IPS DF 4.7 (cell line): ENCODE results near the gene CAP2.
"Not testable (repeated sequence)": the region's sequence is repeated elsewhere in the genome, so short reads cannot be mapped to it uniquely, and the experiment has no call there.

Experiments
- DNase-seq: peaks from one replicate; pipeline ENCODE4 v3.0.0-alpha.2; 2013; ENCODE audit warnings: low spot score; ENCODE audit errors: extremely low read depth

Gene CAP2

DNA sequence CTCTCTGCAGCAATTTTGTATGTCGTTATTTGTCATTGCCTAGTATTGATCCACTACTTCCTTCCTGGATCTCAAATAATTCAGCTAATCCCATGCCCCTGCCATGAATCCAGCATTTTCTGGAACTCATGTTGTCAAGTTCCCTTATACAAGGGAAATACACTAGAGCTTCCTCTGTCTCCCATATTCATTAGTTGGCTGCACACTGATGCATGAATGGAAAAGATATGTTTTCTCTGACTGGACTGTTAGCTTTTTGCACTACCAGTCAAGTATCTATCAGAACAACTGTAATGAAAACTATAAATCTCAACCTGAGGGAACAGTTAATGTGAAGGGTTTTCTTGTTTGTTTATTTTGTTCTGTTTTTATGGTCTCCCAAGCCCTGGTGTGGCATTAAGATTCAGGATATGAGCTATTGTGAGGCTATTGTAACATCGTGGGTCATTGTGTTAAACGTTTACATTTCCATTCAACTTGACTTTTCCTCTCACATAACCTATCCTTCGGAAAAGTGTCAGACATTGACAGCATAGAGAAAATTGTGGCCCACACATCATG, 104.2 kb downstream of the CAP2 start:
- DNase-seq: no peak

DNA sequence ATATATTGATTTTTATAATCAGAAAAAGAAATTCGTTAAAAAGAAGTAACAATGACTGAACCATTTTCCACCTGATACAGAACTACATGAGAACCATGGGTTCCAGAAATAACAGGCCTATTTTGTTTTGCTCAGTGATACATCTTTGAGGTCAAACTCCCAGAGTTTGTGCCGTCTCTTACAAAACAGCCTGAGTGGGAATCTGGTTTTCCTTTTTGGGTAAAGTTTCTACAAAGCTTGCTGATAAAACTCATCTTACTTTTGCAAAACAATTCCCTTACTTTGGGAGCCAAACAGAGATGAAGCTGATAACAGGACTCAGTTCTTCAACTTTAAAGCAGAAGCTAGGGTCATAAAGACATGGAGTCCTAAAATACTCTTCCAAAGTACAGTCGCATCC, 108.0 kb downstream of the CAP2 start:
- DNase-seq: no peak

DNA sequence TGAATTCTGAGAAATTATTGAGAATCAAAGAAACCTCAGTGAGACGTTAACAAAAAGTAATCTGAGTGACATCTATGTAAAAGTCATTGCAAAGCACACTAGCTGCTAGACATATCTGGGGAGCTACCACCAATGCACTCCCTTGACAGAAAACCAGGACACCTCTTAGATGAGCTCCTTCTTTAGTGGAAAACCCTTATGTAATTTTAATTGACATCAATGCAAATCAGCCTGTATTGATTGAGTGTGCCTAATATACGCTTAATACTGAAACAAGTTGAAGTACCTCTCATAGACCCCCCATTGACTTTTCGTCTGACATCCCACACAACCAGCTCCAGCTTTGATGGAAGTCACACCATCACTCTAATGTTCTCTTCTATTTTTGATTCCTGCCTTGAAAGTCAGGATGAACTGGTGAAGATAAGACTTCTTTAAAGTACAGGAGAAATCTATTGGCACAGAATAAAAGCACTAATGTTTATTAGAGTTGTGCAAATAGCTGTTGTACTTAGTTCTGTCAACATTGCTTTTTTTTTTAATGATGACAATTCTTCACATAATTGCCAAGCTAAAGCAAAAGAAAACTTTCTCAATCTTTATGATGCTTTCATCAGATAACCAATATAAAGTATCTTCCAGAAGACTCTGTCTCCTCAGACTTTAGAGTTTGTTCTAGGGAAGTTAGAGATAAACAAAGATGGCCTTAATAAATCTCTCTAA, 108.7 kb downstream of the CAP2 start:
- no peak for DNase-seq

DNA sequence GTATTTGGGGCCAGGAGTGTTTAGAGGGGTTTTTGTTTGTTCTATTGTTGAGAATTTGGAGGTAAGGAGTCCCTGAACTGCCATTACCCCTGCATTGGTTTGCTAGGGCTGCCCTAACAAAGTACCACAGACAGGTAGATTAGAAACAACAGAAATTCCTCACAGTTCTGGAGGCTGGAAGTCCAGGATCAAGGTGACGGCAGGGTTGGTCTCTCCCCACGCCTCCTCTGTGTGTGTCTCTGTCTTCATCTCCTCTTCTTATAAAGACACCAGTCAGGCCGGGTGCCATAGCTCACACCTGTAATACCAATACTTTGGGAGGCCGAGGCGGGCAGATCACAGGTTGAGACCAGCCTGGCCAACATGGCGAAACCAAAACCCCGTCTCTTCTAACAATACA, 109.7 kb downstream of the CAP2 start:
- DNase-seq: no peak

DNA sequence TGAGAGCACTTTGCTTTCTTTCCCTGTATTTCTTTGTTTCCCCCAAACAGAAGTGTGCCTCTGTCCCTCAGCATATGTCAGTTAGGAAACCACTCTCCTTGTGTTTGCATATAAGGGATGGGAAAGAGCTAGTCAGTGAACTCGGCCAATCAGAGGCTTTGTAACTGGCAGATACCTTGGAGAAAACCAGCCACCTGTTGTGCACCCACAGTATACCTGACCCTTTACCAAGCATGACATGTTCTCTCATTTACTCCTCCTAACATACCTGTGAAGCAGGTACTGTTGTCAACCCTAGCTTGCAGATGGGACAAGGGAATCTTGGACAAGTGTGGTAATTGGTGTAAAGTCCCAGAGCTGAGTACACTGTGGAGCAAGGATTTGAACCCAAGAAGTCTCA, 110.6 kb downstream of the CAP2 start:
- DNase-seq: no peak

DNA sequence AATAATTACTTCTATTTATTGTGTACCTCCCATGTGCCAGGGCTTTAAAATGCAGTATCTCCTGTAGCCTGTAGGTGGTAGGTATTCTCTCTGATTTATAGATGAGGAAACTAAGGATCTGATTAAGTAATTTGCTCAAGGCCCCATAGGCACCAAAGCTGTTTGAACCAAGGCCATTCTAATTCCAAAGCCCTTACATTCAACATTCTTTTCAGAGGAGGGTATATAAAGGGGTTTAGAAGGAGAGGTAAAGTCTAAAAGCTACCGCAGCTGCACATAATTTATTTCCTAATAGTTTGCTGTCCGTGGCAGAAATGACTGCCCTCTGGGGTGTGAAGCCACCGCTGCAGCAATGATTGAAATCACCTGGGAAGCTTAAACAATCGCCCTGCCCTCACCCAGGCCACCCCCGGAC, 111.7 kb downstream of the CAP2 start:
- DNase-seq: no peak

DNA sequence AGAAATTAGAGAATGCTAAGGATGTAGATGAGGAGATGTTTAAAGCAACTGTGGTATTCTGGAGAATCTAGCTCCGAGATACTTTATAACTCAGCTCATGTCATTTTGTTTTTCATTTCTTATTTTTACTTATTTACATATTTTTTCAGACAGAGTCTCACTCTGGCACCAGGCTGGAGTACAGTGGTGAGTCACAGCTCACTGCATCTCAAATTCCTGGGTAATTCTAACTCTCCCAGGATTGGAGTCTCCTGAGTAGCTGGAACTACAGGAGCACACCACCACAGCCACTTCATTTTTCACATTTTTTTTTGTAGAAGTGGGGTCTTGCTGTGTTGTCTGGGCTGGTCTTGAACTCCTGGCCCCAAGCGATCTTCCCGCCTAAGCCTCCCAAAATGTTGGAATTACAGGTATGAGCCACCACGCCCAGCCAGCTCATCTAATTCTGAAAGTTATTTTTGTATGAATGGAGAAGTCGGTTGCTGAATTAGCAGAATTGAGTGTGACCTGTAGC, 112.4 kb downstream of the CAP2 start:
- no peak for DNase-seq

DNA sequence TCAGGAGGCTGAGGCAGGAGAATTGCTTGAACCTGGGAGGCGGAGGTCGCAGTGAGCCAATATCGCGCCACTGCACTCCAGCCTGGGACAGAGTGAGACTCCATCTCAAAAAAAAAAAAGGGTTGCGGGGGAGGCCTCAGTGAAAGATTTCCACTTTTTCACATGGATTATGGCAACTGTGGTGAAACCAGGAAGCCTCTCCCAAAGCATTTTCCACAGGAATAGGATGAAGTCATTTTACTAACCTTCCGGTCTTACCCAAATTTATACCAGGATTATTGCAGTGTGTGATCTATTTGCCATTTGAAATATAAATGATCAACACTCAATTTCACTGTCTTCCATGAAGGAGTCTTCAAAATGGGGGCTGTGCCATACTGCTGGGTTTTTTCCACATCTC, 113.1 kb downstream of the CAP2 start:
- no peak for DNase-seq

DNA sequence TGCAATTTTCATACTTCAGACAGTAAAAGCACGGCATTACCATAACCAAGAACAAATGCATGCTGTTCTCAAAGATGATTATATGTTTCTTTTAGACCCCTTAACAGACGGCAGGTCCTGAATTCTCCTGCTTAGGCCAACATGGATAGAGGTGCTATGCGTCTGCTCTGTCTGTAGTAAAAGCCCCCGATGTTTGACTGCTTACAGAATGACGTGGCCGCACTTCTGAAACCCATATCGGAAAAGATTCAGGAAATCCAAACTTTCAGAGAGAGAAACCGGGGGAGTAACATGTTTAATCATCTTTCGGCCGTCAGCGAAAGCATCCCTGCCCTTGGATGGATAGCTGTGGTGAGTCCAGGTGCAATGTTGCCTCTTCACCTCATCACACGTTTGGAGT, 113.6 kb downstream of the CAP2 start:
- no peak for DNase-seq

DNA sequence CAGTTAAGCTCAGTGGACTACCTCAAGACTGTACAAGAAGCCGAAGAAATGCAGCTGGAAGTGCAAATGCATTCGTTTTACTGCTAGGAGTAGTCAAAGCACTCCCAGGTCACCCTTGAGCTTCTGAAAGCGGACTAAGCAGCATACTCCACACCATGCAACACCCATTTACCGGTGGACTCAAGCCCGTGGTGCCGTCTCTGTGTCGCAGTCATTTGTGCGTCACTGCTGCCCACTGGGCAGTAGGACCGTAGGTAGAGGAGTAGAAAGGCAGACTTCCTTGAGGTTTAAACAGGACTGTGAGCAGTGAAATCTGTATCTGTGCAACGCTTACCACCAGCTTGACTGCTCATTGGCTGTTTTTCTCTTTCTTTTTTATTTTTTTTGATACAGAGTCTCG, 117.7 kb downstream of the CAP2 start:
- no peak for DNase-seq

DNA sequence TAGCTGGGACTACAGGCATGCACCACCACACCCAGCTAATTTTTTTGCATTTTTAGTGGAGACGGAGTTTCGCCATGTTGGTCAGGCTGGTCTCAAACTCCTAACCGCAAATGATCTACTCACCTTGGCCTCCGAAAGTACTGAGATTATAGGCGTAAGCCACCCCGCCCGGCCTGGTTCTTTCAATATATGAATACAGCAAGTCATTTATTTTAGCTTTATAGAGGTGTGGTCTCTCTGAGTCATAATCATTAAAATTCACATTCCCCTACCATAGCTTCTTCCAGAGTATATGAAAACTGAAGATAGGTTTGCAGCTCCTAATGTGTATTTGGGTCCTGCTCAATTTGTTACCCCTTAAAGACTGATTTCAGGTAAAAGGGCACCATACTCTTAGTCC, 118.2 kb downstream of the CAP2 start:
- no peak for DNase-seq

DNA sequence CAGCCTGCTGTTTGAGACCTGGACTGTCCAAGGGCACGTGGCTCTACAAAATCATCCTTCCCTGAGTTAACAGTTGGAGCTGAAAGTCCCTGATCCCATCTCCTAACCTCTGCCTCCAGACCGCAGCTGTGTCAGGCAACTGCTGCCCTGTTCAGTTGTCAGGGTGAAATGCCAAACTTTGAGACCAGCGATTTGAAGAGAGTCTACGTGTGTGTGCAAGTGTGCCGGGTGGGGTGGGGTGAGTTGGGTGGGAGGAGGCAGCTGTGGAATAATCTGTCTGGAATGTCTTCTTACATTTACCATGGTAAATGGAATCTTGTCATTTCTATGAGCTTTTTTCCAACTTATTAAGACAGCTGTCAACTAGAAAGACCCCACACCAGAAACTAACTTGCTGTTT, 125.7 kb downstream of the CAP2 start:
- DNase-seq: no peak

DNA sequence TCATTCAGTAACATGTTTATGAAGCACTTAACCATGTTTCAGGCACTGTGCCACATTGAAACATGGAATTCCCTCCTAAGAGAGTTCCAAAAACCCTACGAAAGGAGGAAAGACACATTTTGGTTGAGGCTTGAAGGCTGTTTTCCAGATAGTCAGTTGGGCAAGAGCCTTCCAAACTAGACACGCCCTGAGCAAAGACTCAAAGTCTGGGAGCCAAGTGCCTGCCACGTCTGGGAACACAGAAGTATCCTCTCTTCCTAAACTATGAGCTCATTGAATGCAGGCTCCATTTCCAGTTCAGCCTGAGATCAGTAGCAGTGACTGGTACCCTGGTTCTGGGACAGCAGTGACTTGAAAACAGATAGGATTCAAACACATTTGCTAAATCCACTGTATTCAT, 132.2 kb downstream of the CAP2 start:
- DNase-seq: no peak

DNA sequence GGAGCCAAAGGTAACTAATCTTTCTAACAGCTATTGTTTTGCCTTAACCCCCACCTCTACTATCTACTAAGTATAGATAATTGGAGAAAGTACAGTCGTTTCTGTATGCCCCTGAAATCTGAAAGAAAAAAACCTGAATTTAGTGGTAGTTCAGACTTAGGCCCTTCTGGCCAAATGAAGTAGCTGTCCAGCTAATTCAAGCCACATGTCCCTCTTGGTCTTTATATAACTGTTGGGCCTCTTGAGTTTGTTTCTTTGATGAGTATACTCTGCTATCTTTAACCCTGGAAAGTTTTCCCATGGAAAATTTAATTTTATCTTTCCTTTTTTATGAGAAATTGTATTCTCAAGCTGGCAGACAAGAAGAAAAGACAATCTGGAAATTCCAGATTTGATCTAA, 133.7 kb downstream of the CAP2 start:
- DNase-seq: no peak

DNA sequence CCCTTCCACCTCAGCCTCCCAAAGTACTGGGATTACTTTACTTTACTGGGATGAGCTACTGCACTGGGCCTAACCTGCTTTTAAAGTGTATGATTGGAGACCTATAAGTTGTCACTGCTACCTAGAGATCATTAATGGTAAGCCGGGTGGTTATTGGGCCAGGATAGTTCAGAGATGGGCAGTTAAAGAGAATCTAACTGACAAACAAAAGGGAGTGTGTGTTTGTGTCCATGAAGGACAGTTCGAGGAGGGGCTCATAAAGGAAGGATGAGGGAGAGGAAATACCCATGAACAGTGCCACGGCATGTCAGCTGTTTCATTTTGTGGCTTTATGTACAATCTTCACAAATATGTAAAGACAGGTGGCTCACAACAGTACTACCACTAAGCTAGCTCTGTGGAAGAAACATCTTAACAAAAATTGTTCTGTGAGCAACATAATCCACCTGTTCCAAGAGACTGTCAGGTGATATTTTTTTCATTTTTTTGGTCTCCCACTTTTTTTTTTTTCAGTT, 137.0 kb downstream of the CAP2 start:
- no peak for DNase-seq

DNA sequence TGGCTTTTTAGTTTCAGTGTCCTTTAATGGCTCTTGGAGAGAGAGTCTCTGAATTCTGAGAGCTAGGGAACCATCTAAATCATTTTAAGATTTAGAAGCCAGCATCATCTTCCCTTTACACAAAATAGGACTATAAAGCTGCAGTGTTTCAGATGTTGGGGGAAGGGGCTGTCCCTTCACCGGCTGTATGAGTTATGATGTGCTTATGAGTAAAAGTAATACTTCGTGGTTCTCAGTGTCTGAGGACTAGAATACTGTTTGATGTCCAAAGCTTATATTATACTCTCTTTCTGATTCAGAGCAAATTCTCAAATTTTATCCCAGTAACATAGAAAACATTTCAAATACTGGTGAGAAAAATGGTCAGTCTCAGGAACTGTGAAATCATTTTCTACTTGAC, 143.2 kb downstream of the CAP2 start:
- DNase-seq: no peak

DNA sequence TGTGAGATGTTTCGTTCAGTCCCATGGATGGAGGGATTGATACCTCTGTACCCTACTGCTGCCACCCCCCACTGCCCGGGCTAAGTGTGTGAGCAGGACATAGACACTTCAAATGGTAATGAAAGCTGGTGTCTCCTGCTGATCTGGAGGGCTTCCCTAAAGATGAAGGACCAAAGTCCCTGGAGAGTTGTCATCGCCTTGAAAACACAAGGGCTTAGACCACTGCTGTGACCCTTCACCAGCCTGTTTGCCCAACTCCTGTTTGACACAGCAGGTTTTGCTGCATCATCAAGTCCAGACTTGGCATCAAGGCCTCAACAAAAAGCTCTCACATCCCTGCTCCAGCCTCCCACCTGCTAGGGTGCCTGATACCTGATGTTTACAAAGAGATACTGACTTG, 148.8 kb downstream of the CAP2 start:
- DNase-seq: no peak

DNA sequence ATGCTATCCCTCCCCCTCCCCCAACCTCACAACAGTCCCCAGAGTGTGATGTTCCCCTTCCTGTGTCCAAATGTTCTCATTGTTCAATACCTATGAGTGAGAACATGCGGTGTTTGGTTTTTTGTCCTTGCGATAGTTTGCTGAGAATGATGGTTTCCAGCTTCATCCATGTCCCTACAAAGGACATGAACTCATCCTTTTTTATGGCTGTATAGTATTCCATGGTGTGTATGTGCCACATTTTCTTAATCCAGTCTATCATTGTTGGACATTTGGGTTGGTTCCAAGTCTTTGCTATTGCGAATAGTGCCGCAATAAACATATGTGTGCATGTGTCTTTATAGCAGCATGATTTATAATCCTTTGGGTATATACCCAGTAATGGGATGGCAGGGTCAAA, 152.3 kb downstream of the CAP2 start:
- DNase-seq: not testable (repeated sequence)

DNA sequence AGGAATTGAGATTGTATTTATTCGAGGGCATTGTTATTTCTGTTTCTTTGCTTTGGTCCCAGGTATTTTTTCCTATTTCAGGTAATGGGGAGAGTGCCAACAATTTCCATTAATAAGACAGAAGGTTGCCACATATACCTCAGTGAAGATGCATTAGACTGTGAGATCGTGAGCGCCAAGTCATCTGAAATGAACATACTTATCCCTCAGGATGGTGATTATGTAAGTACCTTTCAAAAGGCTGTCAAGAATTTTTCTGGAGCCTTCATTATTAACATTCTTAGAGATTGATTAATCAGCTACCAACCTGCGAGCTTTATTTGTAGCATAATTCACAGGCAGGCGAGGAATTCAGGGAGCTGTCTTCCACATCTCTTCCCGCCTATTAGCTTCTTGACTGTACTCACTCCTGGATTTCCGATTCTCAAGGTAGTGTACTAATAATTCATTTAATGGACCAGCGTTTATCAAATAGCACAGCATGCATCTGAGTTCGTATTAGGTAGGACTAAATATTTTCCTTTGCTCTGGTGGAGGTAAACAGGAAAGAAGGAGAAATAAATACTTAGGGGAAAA, 158.1 kb downstream of the CAP2 start:
- no peak for DNase-seq

DNA sequence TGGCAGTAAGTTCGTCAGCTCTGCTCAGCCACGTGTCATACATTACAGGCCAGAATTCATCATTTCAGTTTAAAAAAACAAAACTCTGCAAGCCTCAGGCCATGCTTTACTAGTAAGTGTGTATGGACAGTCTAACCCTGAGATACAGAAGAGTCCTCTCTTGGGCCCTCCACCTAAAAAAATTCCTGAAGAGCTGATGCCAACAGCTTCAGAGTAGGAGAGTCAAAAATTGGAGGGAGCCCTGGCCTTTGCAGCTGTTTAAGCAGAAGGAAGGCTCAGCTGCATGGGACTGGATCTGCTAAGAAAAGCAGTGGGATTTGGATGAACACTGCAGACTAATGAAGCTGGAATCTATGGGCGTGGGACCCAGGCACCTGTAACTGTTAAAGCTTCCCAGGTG, 159.5 kb downstream of the CAP2 start:
- DNase-seq: no peak

DNA sequence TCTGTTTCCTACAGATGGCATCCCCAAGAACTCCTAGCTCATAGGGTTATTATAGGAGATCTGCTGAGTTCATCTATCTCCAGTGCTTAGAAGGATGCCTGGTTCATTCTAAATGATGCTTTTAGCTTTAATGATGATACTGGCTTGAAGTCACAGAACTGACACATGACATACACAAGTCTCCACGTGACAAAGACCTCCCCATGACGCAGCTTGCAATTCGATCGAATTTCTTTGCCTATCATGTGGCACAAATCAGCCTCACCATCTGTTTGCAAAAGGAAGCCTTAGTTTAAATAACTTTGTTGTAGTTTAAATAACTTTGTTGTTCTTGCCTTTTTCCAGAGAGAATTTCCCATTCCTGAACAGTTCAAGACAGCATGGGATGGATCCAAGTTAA, 162.6 kb downstream of the CAP2 start:
- DNase-seq: no peak

DNA sequence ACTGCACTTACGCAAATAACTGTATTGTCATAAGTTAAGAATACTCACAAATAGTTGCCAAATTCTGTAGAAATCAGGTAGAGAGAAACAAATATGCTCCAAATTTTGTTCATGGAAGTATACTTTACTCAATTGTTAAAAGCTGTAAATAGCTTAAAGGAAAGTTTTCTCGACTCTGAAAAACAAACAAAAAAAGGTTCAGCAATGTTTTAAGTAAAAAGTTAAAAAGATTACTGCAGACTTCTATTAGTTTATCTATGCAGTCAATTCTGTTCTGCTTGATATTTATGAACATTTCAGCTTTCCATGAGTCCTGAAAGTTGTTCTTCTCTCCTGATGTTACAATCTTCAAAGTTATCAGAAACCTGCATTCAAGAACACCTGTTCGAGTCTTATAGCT, 169.2 kb downstream of the CAP2 start:
- no peak for DNase-seq

DNA sequence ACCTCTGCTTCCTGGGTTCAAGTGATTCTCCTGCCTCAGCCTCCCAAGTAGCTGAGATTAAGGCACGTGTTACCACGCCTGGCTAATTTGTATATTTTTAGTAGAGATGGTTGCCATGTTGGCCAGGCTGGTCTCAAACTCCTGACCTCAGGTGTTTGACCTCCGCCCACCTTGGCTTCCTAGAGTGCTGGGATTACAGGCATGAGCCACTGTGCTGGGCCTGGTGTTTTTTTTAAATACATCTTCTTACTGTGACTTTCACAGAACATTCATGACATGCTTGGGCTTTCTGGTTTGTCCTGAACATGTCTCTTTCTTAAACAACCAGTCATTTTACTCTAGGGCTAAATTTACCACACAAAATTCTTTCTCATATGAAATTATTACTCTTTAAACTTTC, 172.0 kb downstream of the CAP2 start:
- DNase-seq: no peak
